Spleen (tissue), 11 donors: ENCODE data around the gene PIK3R5. TPM values are rescaled to one million over a fixed set of nuclear protein-coding genes. Genes with fewer than 3 reads are reported as not detected.

ENCODE experiments used
- DNase-seq: peaks from one replicate; pipeline ENCODE4 v3.0.0-alpha.2; 2020
- H3K27ac ChIP-seq, 8 donors: fragments of 200-600 bp; sonication (generic) in 7 of 8; 1 replicate in 4 of 8; 2 replicates in 4 of 8; pipeline versions ENCODE4 v1.5.0 to v1.8.0; 2016 to 2021; ENCODE audit warnings: inconsistent platforms in 4 of 8, mild to moderate bottlenecking in 4 of 8, moderate library complexity in 1 of 8
- H3K27me3 ChIP-seq, 7 donors: fragments of 200-600 bp; sonication (generic) in 6 of 7; replicated peaks in 1 of 7; 1 replicate in 4 of 7; 2 replicates in 3 of 7; pipeline versions ENCODE4 v1.5.0 to v1.8.0; 2016 to 2021; ENCODE audit warnings: inconsistent platforms in 3 of 7, mild to moderate bottlenecking in 1 of 7
- H3K36me3 ChIP-seq, 6 donors: fragments of 200-600 bp; sonication (generic) in 5 of 6; 1 replicate in 4 of 6; 2 replicates in 2 of 6; pipeline versions ENCODE4 v1.5.0 to v1.8.0; 2016 to 2021; ENCODE audit warnings: inconsistent platforms in 2 of 6
- H3K4me1 ChIP-seq, 6 donors: fragments of 200-600 bp; sonication (generic) in 5 of 6; 1 replicate in 3 of 6; 2 replicates in 3 of 6; pipeline versions ENCODE4 v1.5.0 to v1.8.0; 2016 to 2021; ENCODE audit warnings: inconsistent platforms in 3 of 6
- H3K4me3 ChIP-seq, 8 donors: fragments of 200-600 bp; sonication (generic) in 7 of 8; 1 replicate in 4 of 8; 2 replicates in 4 of 8; pipeline versions ENCODE4 v1.5.0 to v1.8.0; 2016 to 2021; ENCODE audit warnings: inconsistent platforms in 4 of 8, mild to moderate bottlenecking in 4 of 8, moderate library complexity in 2 of 8
- H3K9me3 ChIP-seq, 8 donors: fragments of 200-600 bp; sonication (generic) in 7 of 8; 1 replicate in 4 of 8; 2 replicates in 4 of 8; pipeline versions ENCODE4 v1.5.0 to v1.8.0; 2016 to 2021; ENCODE audit warnings: inconsistent platforms in 4 of 8
- CTCF ChIP-seq, 11 experiments: fragments of 200-600 bp in 7 of 11; fragments of 450-650 bp in 4 of 11; sonication (generic) in 4 of 11; IDR thresholded peaks in 8 of 11; conservative IDR thresholded peaks in 3 of 11; 1 replicate in 7 of 11; 2 replicates in 4 of 11; pipeline versions ENCODE4 v1.4.0 to v1.8.0; 2016 to 2021; ENCODE audit warnings: antibody characterized with exemption in 11 of 11, inconsistent platforms in 4 of 11, mild to moderate bottlenecking in 1 of 11
- POLR2A ChIP-seq, 3 donors: fragments of 450-650 bp; IDR thresholded peaks; one replicate each; pipeline ENCODE4 v1.5.1; 2017; ENCODE audit warnings: antibody characterized with exemption in 3 of 3, mild to moderate bottlenecking in 1 of 3
- POLR2AphosphoS5 ChIP-seq, 3 donors: sonication (generic); formaldehyde crosslinking; IDR thresholded peaks; one replicate each; pipeline ENCODE4 v1.5.1; 2017; ENCODE audit warnings: antibody characterized with exemption in 3 of 3
- WGBS, 5 donors: extraction: QIAGEN DNeasy Blood & Tissue Kit in 3 of 5; methylation state at CpG; one replicate each; pipeline versions ENCODE4 v1.1.5 to v1.1.7; 2013 to 2018; 5-methylcytosine and 5-hydroxymethylcytosine counted together
- intact Hi-C: fragments of 100-400 bp; cut with DNase I; formaldehyde crosslinking; loops from one replicate; pipeline ENCODE4 v1.15.0; 2023; ENCODE audit warnings: low total_unique reads
- polyA plus RNA-seq, 3 donors: library from polyadenylated mRNA; stranded (reverse); fragments of 200-250 nt; gene quantifications; one replicate each; pipeline ENCODE4 v1.2.1, GENCODE V29; 2013
- total RNA-seq, 7 donors: library from RNA; depleted of rRNA in 3 of 7; stranded (reverse); fragments of >200 nt in 3 of 7; fragmentation: NEBNext Ultra II Directional in 4 of 7; extraction: Animal tissue kit (Norgen Biotek cat#: 25700) in 4 of 7; gene quantifications; one replicate each; pipeline versions ENCODE4 v1.1.0 to v1.2.1, GENCODE V29; 2016 to 2021
- donor health status: healthy with polysubstance abuse.
- donor health status: DM: no; HTN: no; CAD: no; lungs with moderate emphysema.
- donor health status: DM: no; HTN: no; CAD: no.
- donor health status: Bipolar disorder and iron deficiency.
- donor health status: healthy.
- donor health status: DM: no; HTN: no; CAD: no.
- donor health status: DM: yes; HTN: yes; CAD: no.

The PIK3R5 gene
- total and polyA plus RNA-seq, 10 donors = 8.5 to 110 (median 68.4) TPM

- peaks cover 0 to 16% (median 0%) of the 10 kb centered on the region in 7 donors for H3K27me3 ChIP-seq
- DNase-seq = no peak
- no peaks in the 10 kb centered on the region for H3K36me3 ChIP-seq
- peak overlapping the region in 1 of 8 donors; percentile 28 for H3K27ac ChIP-seq
- TF ChIP-seq POLR2AphosphoS5 (IDR thresholded peaks at IDR 0.05) (no peak), POLR2A (IDR thresholded peaks at IDR 0.05) (no peak), CTCF (IDR thresholded peaks at IDR 0.05 in 8 of 11, conservative IDR thresholded peaks at IDR 0.05 in 3 of 11) (no peak)
- no peak overlapping the region for H3K4me3 ChIP-seq
- WGBS, 5 donors = 85 to 93% (median 90%) methylated on average over 9 of the region's 9 CpGs
- H3K9me3 ChIP-seq = no peaks in the 10 kb centered on the region
- intact Hi-C loops = no loop called here
- peaks cover 13 to 76% (median 36%) of the 10 kb centered on the region in 6 donors for H3K4me1 ChIP-seq
These were observed 103.1 kb downstream of the PIK3R5 start for GRCh38 chr17:8862213-8863056.

GRCh38 chr17:8861495-8862181 lies 103.9 kb downstream of the PIK3R5 start:
- peak overlapping the region in 4 of 8 donors; percentile 28 to 54 (median 36) for H3K27ac ChIP-seq
- peaks cover 13 to 76% (median 40%) of the 10 kb centered on the region in 6 donors for H3K4me1 ChIP-seq
- no peaks in the 10 kb centered on the region for H3K9me3 ChIP-seq
- peak overlapping the region in 1 of 8 donors; percentile 4 for H3K4me3 ChIP-seq
- TF ChIP-seq CTCF (IDR thresholded peaks at IDR 0.05 in 8 of 11, conservative IDR thresholded peaks at IDR 0.05 in 3 of 11) (no peak), POLR2A (IDR thresholded peaks at IDR 0.05) (no peak), POLR2AphosphoS5 (IDR thresholded peaks at IDR 0.05) (no peak)
- 56 to 82% (median 62%) methylated on average over 7 of the region's 7 CpGs for WGBS, 5 donors
- H3K27me3 ChIP-seq = peaks cover 0 to 16% (median 0%) of the 10 kb centered on the region in 7 donors
- no peak for DNase-seq
- no peaks in the 10 kb centered on the region for H3K36me3 ChIP-seq
- intact Hi-C loops = no loop called here

GRCh38 chr17:8859804-8860430 lies 105.6 kb downstream of the PIK3R5 start:
- no peaks in the 10 kb centered on the region for H3K36me3 ChIP-seq
- no peak for TF ChIP-seq CTCF (IDR thresholded peaks at IDR 0.05 in 8 of 11, conservative IDR thresholded peaks at IDR 0.05 in 3 of 11)
- TF ChIP-seq POLR2A (IDR thresholded peaks at IDR 0.05) = no peak
- TF ChIP-seq POLR2AphosphoS5 (IDR thresholded peaks at IDR 0.05) = no peak
- intact Hi-C loops = no loop called here
- no peak for DNase-seq
- WGBS, 5 donors = 89 to 96% (median 93%) methylated on average over 14 of the region's 14 CpGs
- H3K9me3 ChIP-seq = no peaks in the 10 kb centered on the region
- peaks cover 0 to 3% (median 0%) of the 10 kb centered on the region in 7 donors for H3K27me3 ChIP-seq
- H3K4me1 ChIP-seq = peaks cover 13 to 70% (median 40%) of the 10 kb centered on the region in 6 donors
- H3K4me3 ChIP-seq = no peak overlapping the region
- H3K27ac ChIP-seq = no peak overlapping the region
